Gastroesophageal sphincter (tissue), 3 donors: ENCODE data around the gene PLXNA2.

Experiments used
- POLR2A ChIP-seq, 2 donors: fragments of 450-650 bp; IDR thresholded peaks; one replicate each; pipeline ENCODE4 v1.6.1; 2017; ENCODE audit warnings: antibody characterized with exemption in 2 of 2, mild to moderate bottlenecking in 2 of 2, moderate library complexity in 1 of 2
- TF ChIP-seq, protein P1 (sequence below), 4 experiments: fragments of 200-600 bp in 2 of 4; fragments of 450-650 bp in 2 of 4; sonication (generic) in 1 of 4; IDR thresholded peaks; one replicate each; pipeline ENCODE4 v1.5.1; 2017 to 2019; ENCODE audit warnings: antibody characterized with exemption in 4 of 4, mild to moderate bottlenecking in 2 of 4, moderate library complexity in 2 of 4

DNA sequence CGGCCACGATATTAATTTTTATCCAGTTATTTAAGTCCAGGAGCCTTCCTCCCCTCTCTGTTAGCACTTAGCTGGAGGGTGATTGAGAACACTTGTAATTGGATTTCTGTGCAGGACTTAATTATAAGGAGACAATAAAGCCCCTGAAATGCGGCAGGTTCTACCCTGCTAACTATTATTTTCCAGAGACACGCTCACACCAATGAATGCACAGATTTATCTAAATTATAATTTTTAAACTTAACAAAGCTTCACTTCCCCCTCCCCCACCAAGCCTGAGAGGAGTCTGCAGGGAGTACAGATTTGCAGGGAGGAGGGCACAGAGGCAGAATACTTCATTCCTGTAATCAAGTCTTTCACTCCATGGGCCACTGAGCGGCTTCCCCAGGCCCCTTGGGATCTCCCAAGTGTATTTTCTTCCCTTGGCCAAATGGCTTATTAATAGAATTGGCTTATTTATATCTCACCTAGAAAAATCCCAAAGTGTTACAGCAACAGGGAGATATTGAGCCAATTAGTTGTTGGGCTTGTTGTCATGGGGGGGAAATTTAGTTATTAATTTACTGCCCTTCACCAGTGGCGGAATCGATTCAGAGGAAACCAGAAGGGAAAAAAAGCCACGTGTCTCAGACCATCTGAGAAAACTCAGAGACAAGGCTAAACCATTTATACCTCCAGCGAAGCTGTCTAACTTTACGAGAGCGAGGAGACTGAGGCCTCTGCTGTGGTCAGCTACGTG, 234.3 kb downstream of the PLXNA2 start:
- TF ChIP-seq, protein P1, sequence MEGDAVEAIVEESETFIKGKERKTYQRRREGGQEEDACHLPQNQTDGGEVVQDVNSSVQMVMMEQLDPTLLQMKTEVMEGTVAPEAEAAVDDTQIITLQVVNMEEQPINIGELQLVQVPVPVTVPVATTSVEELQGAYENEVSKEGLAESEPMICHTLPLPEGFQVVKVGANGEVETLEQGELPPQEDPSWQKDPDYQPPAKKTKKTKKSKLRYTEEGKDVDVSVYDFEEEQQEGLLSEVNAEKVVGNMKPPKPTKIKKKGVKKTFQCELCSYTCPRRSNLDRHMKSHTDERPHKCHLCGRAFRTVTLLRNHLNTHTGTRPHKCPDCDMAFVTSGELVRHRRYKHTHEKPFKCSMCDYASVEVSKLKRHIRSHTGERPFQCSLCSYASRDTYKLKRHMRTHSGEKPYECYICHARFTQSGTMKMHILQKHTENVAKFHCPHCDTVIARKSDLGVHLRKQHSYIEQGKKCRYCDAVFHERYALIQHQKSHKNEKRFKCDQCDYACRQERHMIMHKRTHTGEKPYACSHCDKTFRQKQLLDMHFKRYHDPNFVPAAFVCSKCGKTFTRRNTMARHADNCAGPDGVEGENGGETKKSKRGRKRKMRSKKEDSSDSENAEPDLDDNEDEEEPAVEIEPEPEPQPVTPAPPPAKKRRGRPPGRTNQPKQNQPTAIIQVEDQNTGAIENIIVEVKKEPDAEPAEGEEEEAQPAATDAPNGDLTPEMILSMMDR (IDR thresholded peaks at IDR 0.05): no peak
- no peak for TF ChIP-seq POLR2A (IDR thresholded peaks at IDR 0.05)
